ENCODE measurements around the gene REM1.

GRCh38 chr20:31446084-31446819, 28.8 kb upstream of the REM1 start:
- TF ChIP-seq CTCF (IDR thresholded peaks at IDR 0.05; ENCODE audit: insufficient read depth, low read depth, low read length), result no peak
- no peak for TF ChIP-seq EZH2 (IDR thresholded peaks at IDR 0.05; ENCODE audit: insufficient read depth, low read length)
